Measurements from ENCODE around the gene EIF2B1.

EIF2B1 gene

GRCh38 chr12:123599721-123600120 lies 33.8 kb downstream of the EIF2B1 start:
- TF ChIP-seq, protein P1, sequence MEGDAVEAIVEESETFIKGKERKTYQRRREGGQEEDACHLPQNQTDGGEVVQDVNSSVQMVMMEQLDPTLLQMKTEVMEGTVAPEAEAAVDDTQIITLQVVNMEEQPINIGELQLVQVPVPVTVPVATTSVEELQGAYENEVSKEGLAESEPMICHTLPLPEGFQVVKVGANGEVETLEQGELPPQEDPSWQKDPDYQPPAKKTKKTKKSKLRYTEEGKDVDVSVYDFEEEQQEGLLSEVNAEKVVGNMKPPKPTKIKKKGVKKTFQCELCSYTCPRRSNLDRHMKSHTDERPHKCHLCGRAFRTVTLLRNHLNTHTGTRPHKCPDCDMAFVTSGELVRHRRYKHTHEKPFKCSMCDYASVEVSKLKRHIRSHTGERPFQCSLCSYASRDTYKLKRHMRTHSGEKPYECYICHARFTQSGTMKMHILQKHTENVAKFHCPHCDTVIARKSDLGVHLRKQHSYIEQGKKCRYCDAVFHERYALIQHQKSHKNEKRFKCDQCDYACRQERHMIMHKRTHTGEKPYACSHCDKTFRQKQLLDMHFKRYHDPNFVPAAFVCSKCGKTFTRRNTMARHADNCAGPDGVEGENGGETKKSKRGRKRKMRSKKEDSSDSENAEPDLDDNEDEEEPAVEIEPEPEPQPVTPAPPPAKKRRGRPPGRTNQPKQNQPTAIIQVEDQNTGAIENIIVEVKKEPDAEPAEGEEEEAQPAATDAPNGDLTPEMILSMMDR (IDR thresholded peaks at IDR 0.05), result no peak

DNA sequence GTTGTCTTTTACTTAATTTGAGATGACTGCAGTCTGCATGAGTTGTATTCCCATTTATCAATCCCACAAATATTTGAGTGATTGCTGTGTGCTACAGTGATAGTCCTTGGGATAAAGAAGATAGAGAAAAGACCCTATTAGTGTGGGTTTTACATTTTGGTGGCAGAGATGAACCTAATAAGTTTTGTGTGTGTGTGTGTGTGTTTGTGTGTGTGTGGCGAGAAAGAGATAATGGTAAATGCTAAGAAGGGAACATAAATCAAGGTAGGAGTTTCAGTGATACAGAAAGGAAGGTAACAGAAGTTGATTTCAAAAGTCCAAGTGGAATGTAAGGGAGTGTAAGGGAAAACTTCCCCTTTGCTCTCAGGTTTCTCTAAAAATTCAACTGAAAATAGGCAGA lies 34.2 kb downstream of the EIF2B1 start:
- TF ChIP-seq, protein P1 (IDR thresholded peaks at IDR 0.05), result no peak

GRCh38 chr12:123598522-123598921 lies 35.0 kb downstream of the EIF2B1 start:
- TF ChIP-seq, protein P1 (IDR thresholded peaks at IDR 0.05), result no peak

DNA sequence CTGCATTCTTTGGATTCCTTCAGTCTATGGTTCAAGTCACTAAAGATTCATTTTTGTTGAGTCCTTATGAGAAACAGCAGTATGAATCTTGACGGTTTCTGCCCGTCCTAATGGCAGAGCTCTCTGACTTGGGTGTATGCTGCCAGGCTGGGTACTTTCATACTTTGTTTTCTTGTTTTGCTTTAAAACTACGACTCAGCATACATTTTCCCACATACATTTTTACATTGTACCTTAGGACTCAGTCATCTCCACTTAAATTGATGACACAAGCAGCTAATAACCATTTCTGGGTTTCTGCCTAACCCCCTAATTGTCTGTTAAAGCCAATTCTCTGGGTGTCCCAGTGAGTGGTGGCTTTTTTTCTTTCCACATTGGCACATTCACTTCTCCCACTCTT lies 36.4 kb downstream of the EIF2B1 start:
- TF ChIP-seq, protein P1 (IDR thresholded peaks at IDR 0.05), result no peak

GRCh38 chr12:123595729-123596128 lies 37.8 kb downstream of the EIF2B1 start:
- TF ChIP-seq, protein P1 (IDR thresholded peaks at IDR 0.05), result no peak

- TF ChIP-seq, protein P1 (IDR thresholded peaks at IDR 0.05), result no peak
These were observed 41.6 kb downstream of the EIF2B1 start for GRCh38 chr12:123591702-123592481.

- TF ChIP-seq, protein P1 (IDR thresholded peaks at IDR 0.05), result no peak
These were observed 52.7 kb downstream of the EIF2B1 start for GRCh38 chr12:123580772-123581171.

All from LNCAP (cell line).